MCF 10A (cell line): ENCODE data around the gene GNL1. TPM values are rescaled to one million over a fixed set of nuclear protein-coding genes. Genes with fewer than 3 reads are reported as not detected.

Source experiments
- BruUV-seq: library from RNA; stranded (reverse); fragments of 400-500 nt; replicated peaks from 2 replicates; lab custom pipeline; 2021; lab: Mats Ljungman, UMichigan
- CTCF ChIA-PET: fragments of 300-600 bp; sonication (Branson Sonifier 250); formaldehyde crosslinking; extraction: SDS; loops from one replicate; lab custom pipeline; 2021; ENCODE audit warnings: antibody characterized with exemption, inconsistent platforms; lab: Yijun Ruan, JAX
- POLR2A ChIA-PET: fragments of 300-600, 350-650 bp; sonication (Branson Sonifier 250); formaldehyde crosslinking; extraction: SDS; loops from one replicate; lab custom pipeline; 2020; ENCODE audit warnings: antibody characterized with exemption, inconsistent platforms; lab: Yijun Ruan, JAX
- DNase-seq: peaks from one replicate; pipeline ENCODE4 v3.0.0-alpha.2; 2018; ENCODE audit not compliant: unreplicated experiment
- H3K27ac Mint-ChIP-seq: one replicate; pipeline ENCODE4 v1.8.0; 2022; ENCODE audit warnings: mild to moderate bottlenecking, low read depth, mixed read lengths; ENCODE audit not compliant: unreplicated experiment
- H3K27me3 Mint-ChIP-seq: one replicate; pipeline ENCODE4 v1.8.0; 2022; ENCODE audit warnings: mixed read lengths; ENCODE audit not compliant: insufficient read depth, unreplicated experiment
- H3K36me3 Mint-ChIP-seq: one replicate; pipeline ENCODE4 v1.8.0; 2022; ENCODE audit warnings: mild to moderate bottlenecking, moderate library complexity, mixed read lengths; ENCODE audit not compliant: insufficient read depth, unreplicated experiment
- H3K4me1 Mint-ChIP-seq: one replicate; pipeline ENCODE4 v1.8.0; 2022; ENCODE audit warnings: mixed read lengths; ENCODE audit not compliant: insufficient read depth, unreplicated experiment
- H3K4me3 Mint-ChIP-seq: one replicate; pipeline ENCODE4 v1.8.0; 2022; ENCODE audit warnings: mild to moderate bottlenecking, moderate library complexity, mixed read lengths; ENCODE audit not compliant: unreplicated experiment
- H3K9me3 Mint-ChIP-seq: one replicate; pipeline ENCODE4 v1.8.0; 2022; ENCODE audit warnings: mixed read lengths; ENCODE audit not compliant: unreplicated experiment
- CTCF ChIP-seq: fragments of 200-600 bp; IDR thresholded peaks from one replicate; pipeline ENCODE4 v1.8.0; 2022; ENCODE audit warnings: antibody characterized with exemption, mild to moderate bottlenecking; ENCODE audit not compliant: unreplicated experiment
- intact Hi-C: fragments of 100-400 bp; cut with micrococcal nuclease; formaldehyde crosslinking; loops from 2 replicates; pipeline ENCODE4 v1.14.1; 2022
- total RNA-seq: library from RNA; stranded (reverse); gene quantifications from 2 replicates; pipeline ENCODE4 v1.2.3, GENCODE V29; 2022

The GNL1 gene
- total RNA-seq, 1 experiment from 2014 or later: 76.8 TPM

GRCh38 chr6:30554404-30554803 is 1.9 kb downstream of the GNL1 start:
- no peaks in the 10 kb centered on the region for H3K27me3 Mint-ChIP-seq
- no peak for TF ChIP-seq CTCF
- ChIA-PET CTCF (interaction anchor here (0.9 to 9.4 kb wide), 6 partner anchors 11 to 74 kb away, joined by 3 to 116 read pairs (median 8); no protein-coding TSS in a partner anchor), POLR2A (interaction anchor here (0.6 to 5.7 kb wide), 8 partner anchors 9 to 493 kb away, joined by 3 to 125 read pairs (median 4); partner anchors contain the start of gene ABCF1)
- H3K4me3 Mint-ChIP-seq: peak overlapping the region; percentile 91
- H3K36me3 Mint-ChIP-seq: peaks cover 71% of the 10 kb centered on the region
- H3K27ac Mint-ChIP-seq: no peak overlapping the region
- no peaks in the 10 kb centered on the region for H3K9me3 Mint-ChIP-seq
- no TSS peak for BruUV-seq
- peaks cover 14% of the 10 kb centered on the region for H3K4me1 Mint-ChIP-seq
- no peak for DNase-seq
- intact Hi-C loops: loop anchor here (10.0 kb wide), 1 partner anchor 530 kb away; no protein-coding TSS in a partner anchor

- Mint-ChIP-seq H3K4me3 (no peak overlapping the region), H3K27ac (no peak overlapping the region), H3K27me3 (no peaks in the 10 kb centered on the region), H3K36me3 (peaks cover 66% of the 10 kb centered on the region), H3K4me1 (no peaks in the 10 kb centered on the region), H3K9me3 (no peaks in the 10 kb centered on the region)
- intact Hi-C loops: no loop called here
- ChIA-PET CTCF (interaction anchor here (0.7 to 9.9 kb wide), 3 partner anchors 16 to 98 kb away, joined by 3 to 229 read pairs (median 4); no protein-coding TSS in a partner anchor), POLR2A (interaction anchor here (0.6 to 0.9 kb wide), 2 partner anchors 50 to 64 kb away, joined by 3 read pairs; no protein-coding TSS in a partner anchor)
- BruUV-seq: no TSS peak
- DNase-seq: no peak
- TF ChIP-seq CTCF: no peak
These were observed 7.9 kb downstream of the GNL1 start for GRCh38 chr6:30548375-30548774.

GRCh38 chr6:30547454-30547853 is 8.8 kb downstream of the GNL1 start:
- POLR2A ChIA-PET: interaction anchor here (1.1 kb wide), 1 partner anchor 65 kb away, joined by 3 read pairs; no protein-coding TSS in a partner anchor
- Mint-ChIP-seq H3K27me3 (no peaks in the 10 kb centered on the region), H3K4me3 (no peak overlapping the region), H3K9me3 (no peaks in the 10 kb centered on the region), H3K27ac (no peak overlapping the region), H3K36me3 (peaks cover 61% of the 10 kb centered on the region), H3K4me1 (peaks cover 3% of the 10 kb centered on the region)
- no peak for TF ChIP-seq CTCF
- DNase-seq: no peak
- CTCF ChIA-PET: interaction anchor here (0.6 to 9.9 kb wide), 2 partner anchors 64 to 89 kb away, joined by 4 to 229 read pairs; no protein-coding TSS in a partner anchor
- no TSS peak for BruUV-seq
- intact Hi-C loops: no loop called here

GRCh38 chr6:30544666-30545272 is 11.5 kb downstream of the GNL1 start:
- H3K4me1 Mint-ChIP-seq: peaks cover 12% of the 10 kb centered on the region
- H3K9me3 Mint-ChIP-seq: no peaks in the 10 kb centered on the region
- no peak overlapping the region for H3K4me3 Mint-ChIP-seq
- TF ChIP-seq CTCF: peak; percentile 65
- POLR2A ChIA-PET: interaction anchor here (0.6 to 2.7 kb wide), 10 partner anchors 11 to 134 kb away, joined by 3 to 34 read pairs (median 4); partner anchors contain the start of genes ABCF1, GNL1, MRPS18B and PPP1R10
- CTCF ChIA-PET: interaction anchor here (0.6 to 9.9 kb wide), 27 partner anchors 9 to 1182 kb away, joined by 3 to 229 read pairs (median 4); partner anchors contain the start of genes ABCF1, GNL1 and PRR3
- peak; percentile 68 for DNase-seq
- TSS peak; percentile 5 for BruUV-seq
- H3K27ac Mint-ChIP-seq: no peak overlapping the region
- peaks cover 37% of the 10 kb centered on the region for H3K36me3 Mint-ChIP-seq
- no peaks in the 10 kb centered on the region for H3K27me3 Mint-ChIP-seq
- intact Hi-C loops: loop anchor here (1.0 to 5.0 kb wide), 3 partner anchors 48 to 178 kb away; partner anchors contain the start of gene TUBB
